Measurements from ENCODE around the gene BCAS3.
"Not testable (repeated sequence)": the region's sequence is repeated elsewhere in the genome, so short reads cannot be mapped to it uniquely, and the experiment has no call there.

The BCAS3 gene

GRCh38 chr17:60677308-60678117, at the start of gene BCAS3:
Gene BCAS3 (plus strand): TSS chr17:60677851.
- DNase-seq (ENCODE audit: low read depth in 2 of 2, low spot score in 1 of 2) = peak; percentile 92 to 94

GRCh38 chr17:60628252-60628889, 49.3 kb upstream of the BCAS3 start:
- no peak for DNase-seq (ENCODE audit: low read depth in 2 of 2, low spot score in 1 of 2)

GRCh38 chr17:60629120-60629519, 48.5 kb upstream of the BCAS3 start:
- DNase-seq (ENCODE audit: low read depth in 2 of 2, low spot score in 1 of 2) = no peak

- DNase-seq (ENCODE audit: low read depth in 2 of 2, low spot score in 1 of 2) = no peak
Observed at GRCh38 chr17:60630352-60630751, 47.3 kb upstream of the BCAS3 start.

- DNase-seq (ENCODE audit: low read depth in 2 of 2, low spot score in 1 of 2) = no peak
Observed at GRCh38 chr17:60631119-60631518, 46.5 kb upstream of the BCAS3 start.

- DNase-seq (ENCODE audit: low read depth in 2 of 2, low spot score in 1 of 2) = no peak
Observed at GRCh38 chr17:60637683-60638082, 40.0 kb upstream of the BCAS3 start.

GRCh38 chr17:60639019-60639330, 38.7 kb upstream of the BCAS3 start:
- DNase-seq (ENCODE audit: low read depth in 2 of 2, low spot score in 1 of 2) = no peak

- DNase-seq (ENCODE audit: low read depth in 2 of 2, low spot score in 1 of 2) = no peak
Observed at GRCh38 chr17:60640503-60640902, 37.1 kb upstream of the BCAS3 start.

GRCh38 chr17:60641126-60641525, 36.5 kb upstream of the BCAS3 start:
- no peak for DNase-seq (ENCODE audit: low read depth in 2 of 2, low spot score in 1 of 2)

GRCh38 chr17:60641810-60642220, 35.8 kb upstream of the BCAS3 start:
- DNase-seq (ENCODE audit: low read depth in 2 of 2, low spot score in 1 of 2) = peak in 1 of 2 donors; percentile 10

GRCh38 chr17:60645918-60646523, 31.6 kb upstream of the BCAS3 start:
- no peak for DNase-seq (ENCODE audit: low read depth in 2 of 2, low spot score in 1 of 2)

GRCh38 chr17:60646701-60647100, 30.9 kb upstream of the BCAS3 start:
- no peak for DNase-seq (ENCODE audit: low read depth in 2 of 2, low spot score in 1 of 2)

GRCh38 chr17:60647705-60648104, 29.9 kb upstream of the BCAS3 start:
- DNase-seq (ENCODE audit: low read depth in 2 of 2, low spot score in 1 of 2) = no peak

GRCh38 chr17:60652454-60653247, 25.0 kb upstream of the BCAS3 start:
- DNase-seq (ENCODE audit: low read depth in 2 of 2, low spot score in 1 of 2) = no peak

GRCh38 chr17:60653569-60653968, 24.1 kb upstream of the BCAS3 start:
- no peak for DNase-seq (ENCODE audit: low read depth in 2 of 2, low spot score in 1 of 2)

- DNase-seq (ENCODE audit: low read depth in 2 of 2, low spot score in 1 of 2) = no peak
Observed at GRCh38 chr17:60656499-60656898, 21.2 kb upstream of the BCAS3 start.

GRCh38 chr17:60659156-60659555, 18.5 kb upstream of the BCAS3 start:
- DNase-seq (ENCODE audit: low read depth in 2 of 2, low spot score in 1 of 2) = no peak

GRCh38 chr17:60661489-60661888, 16.2 kb upstream of the BCAS3 start:
- DNase-seq (ENCODE audit: low read depth in 2 of 2, low spot score in 1 of 2) = no peak

GRCh38 chr17:60664022-60664421, 13.6 kb upstream of the BCAS3 start:
- no peak for DNase-seq (ENCODE audit: low read depth in 2 of 2, low spot score in 1 of 2)

GRCh38 chr17:60665602-60666001, 12.0 kb upstream of the BCAS3 start:
- DNase-seq (ENCODE audit: low read depth in 2 of 2, low spot score in 1 of 2) = no peak

- DNase-seq (ENCODE audit: low read depth in 2 of 2, low spot score in 1 of 2) = not testable (repeated sequence)
Observed at GRCh38 chr17:60668741-60669140, 8.9 kb upstream of the BCAS3 start.

GRCh38 chr17:60671482-60671881, 6.2 kb upstream of the BCAS3 start:
- DNase-seq (ENCODE audit: low read depth in 2 of 2, low spot score in 1 of 2) = no peak

Measured in stimulated activated CD8-positive, alpha-beta memory T cell treated with anti-CD3 and anti-CD28 coated beads, Interleukin-4, amount 100 ng/mL, for 1 hour (primary cell).